ENCODE results near the gene INHBC. TPM values are rescaled to one million over a fixed set of nuclear protein-coding genes. Genes with fewer than 3 reads are reported as not detected.

Gene INHBC, protein sequence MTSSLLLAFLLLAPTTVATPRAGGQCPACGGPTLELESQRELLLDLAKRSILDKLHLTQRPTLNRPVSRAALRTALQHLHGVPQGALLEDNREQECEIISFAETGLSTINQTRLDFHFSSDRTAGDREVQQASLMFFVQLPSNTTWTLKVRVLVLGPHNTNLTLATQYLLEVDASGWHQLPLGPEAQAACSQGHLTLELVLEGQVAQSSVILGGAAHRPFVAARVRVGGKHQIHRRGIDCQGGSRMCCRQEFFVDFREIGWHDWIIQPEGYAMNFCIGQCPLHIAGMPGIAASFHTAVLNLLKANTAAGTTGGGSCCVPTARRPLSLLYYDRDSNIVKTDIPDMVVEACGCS
- not detected in 2 replicates for total RNA-seq

DNA sequence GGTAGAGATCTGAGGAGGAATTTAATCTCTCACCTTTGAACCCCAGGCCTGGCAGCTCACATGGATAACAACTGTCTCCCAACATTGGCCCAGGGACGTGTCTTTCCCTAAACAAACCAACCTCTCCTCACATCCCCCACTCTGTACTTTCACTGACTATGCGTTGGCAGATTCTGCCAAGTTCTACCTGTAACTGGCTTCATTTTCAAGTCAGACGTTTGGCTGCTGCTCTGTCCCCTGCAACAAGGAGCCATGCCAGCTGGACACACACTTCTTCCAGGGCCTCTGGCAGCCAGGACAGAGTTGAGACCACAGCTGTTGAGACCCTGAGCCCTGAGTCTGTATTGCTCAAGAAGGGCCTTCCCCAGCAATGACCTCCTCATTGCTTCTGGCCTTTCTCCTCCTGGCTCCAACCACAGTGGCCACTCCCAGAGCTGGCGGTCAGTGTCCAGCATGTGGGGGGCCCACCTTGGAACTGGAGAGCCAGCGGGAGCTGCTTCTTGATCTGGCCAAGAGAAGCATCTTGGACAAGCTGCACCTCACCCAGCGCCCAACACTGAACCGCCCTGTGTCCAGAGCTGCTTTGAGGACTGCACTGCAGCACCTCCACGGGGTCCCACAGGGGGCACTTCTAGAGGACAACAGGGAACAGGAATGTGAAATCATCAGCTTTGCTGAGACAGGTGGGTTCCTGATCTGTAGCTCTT, at the start of gene INHBC:
Gene INHBC, plus strand, starts transcription at position 268 of the 707 bp plus-strand sequence. Its CDS starts 103 bp downstream, at position 371.

DNA sequence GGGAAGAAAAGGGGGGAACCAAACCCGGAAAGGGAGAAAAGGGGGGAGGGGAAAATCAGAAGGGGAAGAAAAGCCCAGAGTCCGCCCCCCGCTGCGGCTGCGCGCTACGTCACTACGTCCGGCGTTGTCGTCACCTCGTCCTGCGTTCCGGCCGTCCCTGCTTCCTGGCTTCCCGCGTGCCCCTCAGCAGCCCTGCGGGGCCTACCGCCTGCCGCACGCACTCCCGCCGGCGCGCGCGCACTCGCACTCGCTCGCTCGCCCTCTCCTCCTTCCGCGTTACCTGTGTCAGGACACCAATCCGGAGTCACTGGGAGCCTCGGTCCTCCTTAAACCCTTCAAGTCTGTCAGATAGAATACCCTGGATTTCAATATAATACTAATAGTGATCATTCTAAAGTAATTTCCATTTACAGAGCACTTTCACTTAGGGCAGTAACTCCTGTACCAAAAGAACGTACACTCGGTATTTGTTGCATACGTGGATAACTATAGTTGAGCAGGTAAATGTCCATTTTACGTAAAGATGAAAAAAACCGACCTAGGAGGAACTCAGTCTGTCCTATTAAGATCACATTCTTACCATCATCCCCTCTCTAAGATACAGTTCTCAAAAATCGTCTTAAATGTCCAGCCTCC, 3.5 kb upstream of the INHBC start, which contains the start of gene R3HDM2:
Gene R3HDM2, minus strand, starts transcription at position 113 of the 636 bp plus-strand sequence. CDS start 120,615 bp downstream, outside the sequence.

DNA sequence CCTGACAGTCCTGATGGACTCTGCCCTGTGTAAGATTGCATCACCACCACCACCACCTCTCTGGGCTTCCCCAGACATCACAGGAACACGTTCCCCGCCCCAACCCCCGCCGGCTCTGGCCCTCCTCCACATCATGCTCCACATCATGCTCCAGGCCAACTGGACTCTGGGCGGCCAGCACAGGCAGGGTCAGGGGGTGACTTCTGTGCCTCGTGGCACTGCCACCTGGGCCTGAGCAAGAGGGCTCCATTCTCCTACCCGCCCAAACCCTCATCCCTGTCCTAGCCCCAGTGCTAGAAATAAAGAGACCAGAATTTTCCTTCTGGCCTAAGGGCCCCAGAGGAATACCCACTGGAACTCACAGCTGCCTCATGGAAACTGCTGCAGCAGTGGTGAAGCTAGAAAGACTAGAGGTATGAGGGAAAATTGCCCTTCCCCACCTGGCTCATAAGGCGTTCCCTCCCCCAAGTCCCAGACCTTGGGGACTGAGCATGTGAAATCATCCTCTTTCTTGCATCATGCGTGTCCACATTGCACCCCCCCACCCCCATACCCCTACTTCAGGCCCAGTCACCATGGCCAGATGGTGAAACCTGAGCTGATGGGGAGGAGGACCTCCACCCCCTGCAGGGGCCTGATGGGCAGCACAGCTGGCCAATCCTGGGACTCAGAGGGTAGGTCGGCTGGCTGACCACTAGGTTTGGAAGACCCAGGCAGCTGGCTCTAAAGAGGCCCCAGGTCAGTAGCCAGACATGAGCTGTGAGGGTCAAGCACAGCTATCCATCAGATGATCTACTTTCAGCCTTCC, 20.2 kb downstream of the INHBC start, which contains the start of gene INHBE:
Gene INHBE, plus strand, starts transcription at position 742 of the 808 bp plus-strand sequence. CDS start 230 bp downstream, outside the sequence.

DNA sequence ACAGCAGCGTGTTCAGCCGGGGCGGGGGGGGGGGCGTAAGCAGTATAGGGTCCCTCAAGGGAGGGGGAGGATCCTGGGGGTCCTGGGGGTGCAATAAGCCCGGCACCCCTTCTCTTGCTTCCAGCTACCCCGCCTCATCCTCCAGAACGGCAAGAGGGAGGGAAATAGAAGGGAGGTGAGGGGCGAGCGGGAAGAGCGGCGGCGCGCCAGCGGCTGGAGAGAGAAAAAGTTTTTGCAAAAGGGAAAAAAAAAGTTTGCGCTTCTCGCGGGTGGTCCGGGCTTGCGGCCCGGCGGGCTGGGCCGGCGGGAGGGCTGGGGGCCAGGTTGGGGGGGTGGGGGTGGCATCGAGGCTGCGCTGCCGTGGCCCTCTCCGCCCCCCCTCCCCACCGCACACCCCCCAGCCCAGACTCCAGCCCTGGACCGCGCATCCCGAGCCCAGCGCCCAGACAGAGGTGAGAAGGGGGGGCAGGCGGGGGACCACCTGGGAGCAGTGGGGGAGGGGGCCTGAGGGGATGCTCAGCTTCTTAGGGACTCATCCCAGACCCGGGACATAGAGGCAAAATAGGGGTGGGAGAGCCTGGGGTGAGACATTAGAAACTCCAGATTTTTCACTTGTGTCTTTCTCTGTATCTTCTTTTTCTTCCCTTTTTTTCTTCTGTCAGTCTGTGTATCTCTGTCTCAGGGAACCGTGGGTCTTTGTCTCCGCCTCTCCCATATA, 25.3 kb downstream of the INHBC start, which contains the start of gene GLI1:
Gene GLI1, plus strand, starts transcription at position 36 of the 718 bp plus-strand sequence. CDS start 3,907 bp downstream, outside the sequence.

DNA sequence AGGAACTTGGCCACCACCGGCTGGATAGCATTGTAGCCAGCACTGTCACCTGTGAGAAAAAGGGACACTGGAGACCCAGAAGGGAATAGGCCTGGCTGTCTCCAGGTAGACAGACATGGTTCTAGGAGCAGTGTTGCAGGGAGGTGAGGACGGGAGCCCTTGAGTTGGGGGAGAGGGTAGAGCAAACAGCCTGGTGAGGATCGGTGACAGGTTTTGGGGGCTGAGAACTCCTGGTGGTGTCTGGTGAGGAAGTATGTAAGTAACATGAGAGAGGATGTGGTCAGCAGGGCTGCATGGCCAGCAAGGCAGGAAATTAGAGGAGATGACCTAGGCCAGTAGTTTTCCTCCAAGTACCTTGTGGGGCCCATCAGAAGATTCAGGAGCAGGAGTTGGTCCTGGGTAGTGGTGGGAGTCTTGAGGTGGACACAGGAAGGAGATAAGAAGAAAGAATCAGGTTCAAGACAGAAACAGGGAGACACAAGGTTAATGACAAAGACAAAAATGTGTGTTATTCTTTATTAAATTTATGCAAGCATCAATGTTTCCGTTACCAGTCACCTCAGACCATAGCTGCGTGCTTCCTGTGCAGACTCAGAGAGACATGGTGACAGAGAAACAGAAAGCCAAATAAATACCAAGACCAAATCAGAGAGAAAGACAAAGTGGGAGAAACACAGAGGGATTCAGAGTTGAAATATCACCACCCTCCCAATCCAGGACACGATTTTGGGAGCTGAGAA, 45.0 kb downstream of the INHBC start, which contains the start of gene ARHGAP9:
Gene ARHGAP9, minus strand, starts transcription at position 491 of the 740 bp plus-strand sequence. Its CDS starts 460 bp downstream, at position 31.

DNA sequence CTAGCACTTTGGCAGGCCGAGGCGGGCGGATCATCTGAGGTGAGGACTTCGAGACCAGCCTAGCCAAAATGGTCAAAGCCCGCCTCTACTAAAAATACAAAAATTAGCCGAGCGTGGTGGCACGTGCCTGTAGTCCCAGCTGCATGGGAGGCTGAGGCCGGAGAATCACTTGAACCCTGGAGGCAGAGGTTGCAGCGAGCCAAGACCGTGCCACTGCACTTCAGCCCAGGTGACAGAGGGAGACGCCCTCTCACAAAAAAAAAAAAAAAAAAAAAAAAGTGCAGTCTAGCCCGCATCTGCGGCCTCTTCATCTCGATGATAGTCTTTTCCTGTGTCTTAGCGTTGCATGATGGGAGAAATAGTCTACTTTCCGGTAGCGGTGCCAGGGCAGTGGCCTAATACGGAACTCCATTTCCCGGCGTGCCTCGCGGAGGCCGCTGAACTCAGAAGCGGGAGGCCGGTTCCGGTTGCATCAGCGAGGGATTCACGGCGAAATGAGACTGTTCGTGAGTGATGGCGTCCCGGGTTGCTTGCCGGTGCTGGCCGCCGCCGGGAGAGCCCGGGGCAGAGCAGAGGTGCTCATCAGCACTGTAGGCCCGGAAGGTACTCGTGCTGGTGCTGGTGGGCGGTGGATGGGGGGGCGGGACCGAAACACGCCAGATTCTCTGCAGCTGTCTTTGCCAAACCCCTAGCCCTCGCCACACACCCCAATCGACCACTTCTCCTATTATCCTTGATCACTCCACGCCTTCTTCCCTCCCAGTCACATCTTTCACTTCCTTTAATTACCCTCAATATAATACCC, 53.2 kb downstream of the INHBC start, which contains the start of gene MARS1:
Gene MARS1, plus strand, starts transcription at position 472 of the 805 bp plus-strand sequence. Its CDS starts 23 bp downstream, at position 495.

Other genes with a start within 250 kb of the INHBC start
- gene NXPH4, start 218.0 kb upstream of the INHBC start, total RNA-seq: 12.5 and 13.9 TPM in 2 replicates
- gene SHMT2, start 205.1 kb upstream of the INHBC start, total RNA-seq: 287 and 328 TPM in 2 replicates
- not detected in 2 replicates for gene STAC3, start 183.6 kb upstream of the INHBC start, total RNA-seq
- 14.0 and 23.2 TPM in 2 replicates for gene R3HDM2, start 3.7 kb upstream of the INHBC start, total RNA-seq
- gene INHBE, start 20.5 kb downstream of the INHBC start, total RNA-seq: 2.3 and 7.4 TPM in 2 replicates
- gene GLI1, start 25.0 kb downstream of the INHBC start, total RNA-seq: 0.30 and 0.74 TPM in 2 replicates
- 0.14 TPM in 1 of 2 replicates, not detected in the other for gene ARHGAP9, start 45.1 kb downstream of the INHBC start, total RNA-seq
- gene MARS1, start 53.3 kb downstream of the INHBC start, total RNA-seq: 169 and 173 TPM in 2 replicates
- 26.5 and 96.8 TPM in 2 replicates for gene DDIT3, start 85.7 kb downstream of the INHBC start, total RNA-seq
- 4.5 and 12.5 TPM in 2 replicates for gene MBD6, start 88.0 kb downstream of the INHBC start, total RNA-seq
- 81.4 and 125 TPM in 2 replicates for gene DCTN2, start 112.4 kb downstream of the INHBC start, total RNA-seq
- 0.59 and 1.6 TPM in 2 replicates for gene KIF5A, start 115.3 kb downstream of the INHBC start, total RNA-seq
- 16.6 and 31.5 TPM in 2 replicates for gene PIP4K2C, start 156.4 kb downstream of the INHBC start, total RNA-seq
- gene DTX3, start 170.0 kb downstream of the INHBC start, total RNA-seq: 20.5 and 22.9 TPM in 2 replicates
- gene ARHGEF25, start 176.7 kb downstream of the INHBC start, total RNA-seq: 29.2 and 36.2 TPM in 2 replicates
- gene B4GALNT1, start 198.4 kb downstream of the INHBC start, total RNA-seq: 3.3 and 7.1 TPM in 2 replicates